GM19023 (cell line): ENCODE measurements around the gene SNX20.

Source experiments
- ATAC-seq: cut with Tn5 transposase; IDR thresholded peaks from one replicate; pipeline ENCODE4 v1.9.1; 2021; ENCODE audit warnings: mild to moderate bottlenecking, moderate library complexity; ENCODE audit not compliant: unreplicated experiment

Gene SNX20

DNA sequence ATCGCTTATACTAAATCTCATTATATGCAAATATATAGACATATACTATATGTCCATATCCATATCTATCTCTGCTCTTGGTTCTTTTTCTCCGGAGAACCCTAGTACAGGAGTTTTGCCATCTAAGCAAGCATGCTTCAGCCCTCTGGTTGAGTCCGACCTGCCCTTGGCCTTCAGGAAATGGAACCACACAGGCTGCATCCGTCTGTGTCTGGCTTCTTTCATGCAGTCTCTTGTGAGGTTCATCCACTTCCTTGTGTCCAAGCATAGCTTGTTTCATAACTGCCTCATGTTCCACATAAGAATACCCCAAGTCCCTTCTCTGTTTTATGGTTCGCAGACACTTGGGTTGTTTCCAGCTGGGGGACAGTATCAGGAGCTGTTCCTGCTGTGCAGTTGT lies 16.8 kb downstream of the SNX20 start:
- ATAC-seq = no peak

DNA sequence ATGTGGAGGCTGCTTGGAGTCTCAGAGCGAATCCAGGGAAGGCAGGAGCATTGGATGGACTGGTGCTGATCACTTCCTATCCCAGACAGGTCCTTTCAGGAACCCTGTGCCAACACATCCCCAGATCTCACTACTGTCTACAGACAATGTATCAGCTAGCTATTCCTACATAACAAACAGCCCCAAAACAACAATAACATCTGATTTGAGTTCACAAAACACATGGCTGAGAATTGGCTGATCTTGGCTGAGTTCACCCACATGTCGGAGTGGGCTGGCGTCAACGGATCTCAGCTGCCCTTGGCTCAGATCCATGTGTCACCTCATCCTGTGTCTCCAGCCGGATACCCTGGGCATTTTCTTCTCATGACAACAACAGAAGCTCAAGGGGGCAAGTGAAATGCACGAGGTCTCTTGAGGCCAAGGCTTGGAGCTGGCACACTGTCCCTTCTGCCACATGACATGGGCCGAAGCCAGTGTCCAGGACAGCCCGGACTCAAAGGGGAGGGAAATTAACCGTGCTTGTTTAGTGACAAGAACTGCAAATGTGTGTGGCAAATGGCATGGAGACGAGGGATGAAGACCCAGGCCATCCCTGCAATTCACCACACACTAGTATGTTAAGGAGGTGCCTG lies 18.7 kb downstream of the SNX20 start:
- no peak for ATAC-seq

DNA sequence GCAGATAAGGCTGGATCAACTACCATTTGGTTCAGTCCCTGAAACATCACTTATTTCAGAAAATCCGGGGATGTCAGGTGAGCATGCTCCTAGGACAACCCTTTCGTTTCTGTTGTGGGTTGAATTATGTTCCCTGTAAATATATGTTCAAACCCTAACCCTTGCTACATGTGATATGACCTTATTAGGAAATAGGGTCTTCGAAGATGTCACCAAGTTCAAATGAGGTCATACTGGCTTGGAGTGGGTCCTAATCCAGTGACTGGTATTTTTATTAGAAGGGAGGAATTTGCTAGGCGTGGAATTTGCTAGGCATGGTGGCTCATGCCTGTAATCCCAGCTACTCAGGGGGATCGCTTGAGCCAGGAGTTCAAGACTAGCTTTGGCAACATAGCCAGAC lies 21.3 kb downstream of the SNX20 start:
- ATAC-seq = no peak

DNA sequence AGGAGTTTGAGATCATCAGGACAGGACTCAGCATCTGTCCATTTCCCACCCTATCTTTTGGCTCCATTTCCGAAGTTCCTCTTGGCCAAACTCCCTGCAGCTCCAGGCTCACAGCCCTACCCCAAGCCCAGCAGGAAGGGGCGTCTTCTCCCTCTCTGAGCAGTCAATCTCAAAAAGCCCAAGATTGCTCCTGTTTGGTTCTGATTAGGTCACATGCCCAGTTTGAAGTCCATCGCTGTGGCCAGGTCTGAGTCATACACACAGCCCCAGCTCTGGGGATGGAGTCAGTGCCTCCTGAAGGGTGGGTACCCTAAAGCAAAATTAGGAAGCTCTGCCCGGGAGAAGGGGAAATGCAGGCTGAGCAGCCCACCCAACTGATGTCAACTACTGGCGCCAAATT lies 23.9 kb downstream of the SNX20 start:
- no peak for ATAC-seq

- no peak for ATAC-seq
These were observed 25.5 kb downstream of the SNX20 start for GRCh38 chr16:50655558-50656055.

GRCh38 chr16:50653633-50654519 lies 27.2 kb downstream of the SNX20 start:
- no peak for ATAC-seq

GRCh38 chr16:50652836-50653425 lies 28.2 kb downstream of the SNX20 start:
- no peak for ATAC-seq

DNA sequence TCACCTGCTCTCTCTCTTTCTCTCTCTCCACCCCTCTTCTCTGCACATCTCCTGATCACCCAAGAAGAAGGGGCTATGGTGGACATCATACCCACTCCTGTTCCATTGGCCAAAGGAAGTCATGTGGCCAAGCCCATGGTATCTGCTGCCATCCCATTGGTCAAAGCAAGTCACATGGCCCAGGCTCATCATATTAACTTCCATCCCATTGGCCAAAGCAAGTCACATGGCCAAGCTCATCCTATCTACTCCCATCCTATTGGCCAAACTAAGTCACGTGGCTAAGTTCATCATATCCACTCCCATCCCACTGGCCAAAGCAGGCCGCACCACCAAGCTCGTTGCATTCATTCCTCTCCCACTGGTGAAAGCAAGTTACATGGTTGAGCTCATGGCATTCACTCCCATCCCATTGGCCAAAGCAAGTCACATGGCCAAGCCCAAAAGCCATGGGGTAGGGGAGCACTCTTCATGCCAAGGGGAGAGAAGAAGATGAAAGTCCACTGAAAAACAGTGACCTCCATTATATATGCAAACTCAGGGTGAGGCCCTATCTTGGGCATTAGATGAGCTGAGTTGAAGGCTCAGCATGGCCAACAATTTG lies 29.2 kb downstream of the SNX20 start:
- no peak for ATAC-seq

GRCh38 chr16:50646345-50646744 lies 34.8 kb downstream of the SNX20 start:
- no peak for ATAC-seq

DNA sequence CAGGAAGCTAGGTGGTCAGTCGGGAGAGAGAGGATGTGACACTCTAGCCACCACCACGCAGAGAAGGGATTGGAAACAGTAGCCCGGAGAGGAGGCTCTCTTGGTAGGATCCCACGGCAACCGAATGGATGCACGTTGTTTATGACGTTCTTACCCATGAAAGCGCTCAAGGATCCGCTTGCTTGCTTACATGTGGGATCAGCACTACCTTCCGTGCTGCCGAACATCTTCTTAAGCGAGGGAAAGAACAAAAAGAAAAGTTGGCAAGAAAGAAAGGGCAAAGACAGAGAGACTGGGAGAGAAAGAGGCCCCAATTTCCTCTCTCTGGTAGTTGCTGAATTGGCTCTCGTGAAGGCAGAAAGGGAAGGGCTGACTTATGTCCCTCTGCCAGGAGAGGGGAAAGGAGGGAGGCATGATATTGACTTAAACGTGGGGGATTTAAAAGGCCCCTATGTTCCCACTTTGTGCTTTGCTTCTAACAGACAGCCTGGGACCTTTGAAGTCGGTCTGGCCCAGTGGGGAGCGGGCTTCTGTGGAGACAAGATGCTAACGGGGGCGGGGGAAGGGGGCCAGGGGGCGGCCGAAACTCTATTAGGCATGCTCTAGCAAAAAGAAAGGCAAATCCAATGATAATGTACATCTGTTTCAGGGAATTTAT lies 35.4 kb downstream of the SNX20 start:
- no peak for ATAC-seq

DNA sequence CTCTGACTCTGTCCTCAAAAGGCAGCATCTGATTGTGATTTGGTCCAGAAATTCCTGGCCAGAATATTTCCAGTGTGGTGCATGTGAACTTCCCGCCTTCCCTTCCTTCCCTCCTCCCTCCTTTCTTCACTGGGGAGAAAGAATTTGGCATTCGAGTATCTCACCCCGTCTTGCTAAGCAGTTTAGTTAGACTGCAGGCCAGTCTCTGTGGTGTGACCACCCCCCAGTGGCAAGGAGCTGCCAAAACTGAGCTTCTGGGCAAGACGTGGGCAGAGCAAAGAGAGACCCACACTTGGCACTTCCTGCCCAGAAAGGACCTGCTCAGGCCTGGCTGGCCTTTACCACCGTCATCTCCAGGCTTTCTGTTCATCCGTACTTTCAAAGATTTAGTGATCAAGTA lies 36.4 kb downstream of the SNX20 start:
- ATAC-seq = no peak

GRCh38 chr16:50644245-50644644 lies 36.9 kb downstream of the SNX20 start:
- ATAC-seq = no peak

- no peak for ATAC-seq
These were observed 37.9 kb downstream of the SNX20 start for GRCh38 chr16:50643192-50643591.

DNA sequence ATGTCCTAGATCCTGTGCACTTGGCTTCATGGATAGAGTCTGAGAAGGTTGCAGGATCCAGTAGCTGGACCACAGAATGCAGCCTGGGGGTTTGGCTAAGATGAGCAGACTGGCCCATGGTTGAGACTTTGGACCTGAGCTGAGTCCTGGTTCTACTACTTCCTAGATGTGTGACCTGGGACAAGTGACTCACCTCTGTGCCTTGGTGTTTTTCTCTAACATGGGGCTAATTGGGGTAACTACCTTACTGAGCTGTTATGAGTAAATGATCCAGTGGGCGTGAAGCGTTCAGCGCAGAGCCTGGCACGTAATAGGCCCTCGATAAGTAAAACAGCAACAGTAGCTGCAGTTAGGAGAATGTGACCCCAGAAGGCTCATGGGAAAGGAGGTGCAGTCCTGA lies 38.8 kb downstream of the SNX20 start:
- ATAC-seq = no peak

GRCh38 chr16:50641818-50642187 lies 39.3 kb downstream of the SNX20 start:
- ATAC-seq = no peak

DNA sequence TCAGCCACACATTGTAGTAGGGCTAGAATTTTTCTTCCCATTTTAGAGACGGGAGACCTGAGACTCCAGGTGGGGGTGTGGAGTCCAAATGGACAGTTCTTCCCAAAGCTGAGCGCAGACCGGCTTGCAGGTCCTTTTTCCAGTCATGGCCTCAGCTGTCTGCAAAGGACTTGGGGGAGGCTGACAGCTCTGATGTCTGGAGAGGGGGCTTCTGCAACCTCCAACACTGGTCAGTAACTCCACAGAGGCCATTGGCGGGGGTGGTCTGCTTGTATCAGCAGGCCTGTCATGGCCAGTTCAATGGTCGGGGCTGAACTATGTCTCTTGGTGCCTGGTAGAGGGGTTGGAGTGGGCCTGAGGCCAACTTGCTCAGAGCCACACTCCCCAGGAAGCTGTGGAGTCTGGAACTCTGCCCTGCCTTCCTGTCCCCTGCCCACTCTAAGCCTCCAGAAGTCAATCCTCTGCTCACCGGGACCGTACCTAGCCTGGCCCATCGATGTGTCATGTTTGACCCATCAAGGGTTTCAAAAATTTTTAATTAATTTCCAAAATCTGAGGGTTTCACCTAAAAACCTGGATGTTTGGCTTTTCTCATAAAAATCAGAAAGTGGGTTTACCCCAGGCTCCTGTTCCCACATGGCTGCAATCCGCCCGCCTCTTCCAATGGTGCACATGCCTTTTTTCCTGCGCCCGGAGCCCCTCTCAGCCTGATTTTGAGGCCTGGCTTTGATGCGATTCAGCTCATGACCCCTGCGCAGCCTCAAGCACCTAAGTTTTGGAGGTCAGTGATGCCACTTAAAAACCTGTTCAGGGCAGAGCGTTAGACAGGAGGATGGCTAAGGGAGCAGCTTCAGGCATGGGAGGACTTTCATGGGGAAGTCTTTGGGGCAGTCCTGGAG lies 39.9 kb downstream of the SNX20 start:
- no peak for ATAC-seq

DNA sequence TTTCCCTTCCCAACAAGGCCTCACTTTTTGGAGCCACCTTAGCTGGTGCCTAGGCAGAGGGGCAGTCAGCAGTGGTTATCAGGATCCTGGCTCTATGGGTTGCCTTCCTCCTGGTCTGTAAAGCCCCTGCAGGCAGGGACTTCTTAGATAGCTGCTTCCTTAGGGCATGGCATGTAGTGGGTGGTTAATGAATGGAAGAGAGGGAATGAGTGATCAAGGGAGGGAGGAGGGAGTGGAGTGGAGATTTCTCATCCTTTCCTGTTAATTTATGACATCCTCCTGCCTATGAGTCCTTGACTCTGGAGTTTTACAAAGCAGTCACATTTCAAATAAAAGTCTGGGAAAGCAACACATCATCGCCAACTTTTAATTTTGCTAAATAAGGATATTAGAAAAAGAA lies 40.7 kb downstream of the SNX20 start:
- ATAC-seq = no peak

- no peak for ATAC-seq
These were observed 42.1 kb downstream of the SNX20 start for GRCh38 chr16:50638816-50639670.
